Keratinocyte (primary cell): ENCODE results near the gene TSPAN2. TPM values are rescaled to one million over a fixed set of nuclear protein-coding genes. Genes with fewer than 3 reads are reported as not detected.

ENCODE experiments used
- DNase-seq: peaks from one replicate; pipeline ENCODE4 v3.0.0-alpha.2; 2011; ENCODE audit warnings: low read depth, missing footprints, low spot score
- FAIRE-seq: peaks from 2 replicates; lab custom pipeline; 2011; peaks lifted over from hg19 to GRCh38; lab: Jason Lieb, UNC
- H2AFZ ChIP-seq: 2 replicates; pipeline ENCODE4 v1.6.0; 2012; ENCODE audit warnings: low read length, control low read depth, inconsistent platforms; ENCODE audit not compliant: control insufficient read depth
- H3K27ac ChIP-seq: 2 replicates; pipeline ENCODE4 v1.5.1; 2011; ENCODE audit warnings: low read length; ENCODE audit not compliant: control insufficient read depth, insufficient read depth
- H3K27me3 ChIP-seq: 3 replicates; pipeline ENCODE4 v1.6.0; 2011; ENCODE audit warnings: low read length; ENCODE audit not compliant: control insufficient read depth, insufficient read depth; ENCODE audit errors: extremely low read depth
- H3K36me3 ChIP-seq, 2 experiments: 2 replicates in 1 of 2; 3 replicates in 1 of 2; pipeline ENCODE4 v1.5.1; 2011; ENCODE audit warnings: low read length in 2 of 2, mild to moderate bottlenecking in 1 of 2; ENCODE audit not compliant: control insufficient read depth in 2 of 2, insufficient read depth in 2 of 2; ENCODE audit errors: extremely low read depth in 1 of 2
- H3K4me1 ChIP-seq: 3 replicates; pipeline ENCODE4 v1.5.1; 2011; ENCODE audit warnings: low read length; ENCODE audit not compliant: control insufficient read depth, insufficient read depth; ENCODE audit errors: extremely low read depth
- H3K4me2 ChIP-seq: 3 replicates; pipeline ENCODE4 v1.6.0; 2011; ENCODE audit warnings: low read depth, low read length; ENCODE audit not compliant: control insufficient read depth, insufficient read depth; ENCODE audit errors: extremely low read depth
- H3K4me3 ChIP-seq, 3 experiments: fragments of 200-600 bp in 1 of 3; sonication (generic) in 1 of 3; 2 replicates in 2 of 3; 3 replicates in 1 of 3; pipeline ENCODE4 v1.5.1; 2011 to 2016; ENCODE audit warnings: low read length in 3 of 3, mild to moderate bottlenecking in 3 of 3, control low read depth in 2 of 3, inconsistent platforms in 1 of 3, low read depth in 1 of 3, mixed read lengths in 1 of 3, mixed run types in 1 of 3, moderate library complexity in 1 of 3; ENCODE audit not compliant: control insufficient read depth in 2 of 3, insufficient read depth in 2 of 3; ENCODE audit errors: extremely low read depth in 1 of 3
- H3K79me2 ChIP-seq: 2 replicates; pipeline ENCODE4 v1.6.0; 2012; ENCODE audit warnings: low read length; ENCODE audit not compliant: control insufficient read depth, insufficient read depth
- H3K9ac ChIP-seq: 3 replicates; pipeline ENCODE4 v1.6.0; 2011; ENCODE audit warnings: low read length; ENCODE audit not compliant: control insufficient read depth, insufficient read depth; ENCODE audit errors: extremely low read depth
- H3K9me1 ChIP-seq: 3 replicates; pipeline ENCODE4 v1.6.0; 2011; ENCODE audit warnings: low read length; ENCODE audit not compliant: control insufficient read depth, insufficient read depth; ENCODE audit errors: extremely low read depth
- H3K9me3 ChIP-seq: 2 replicates; pipeline ENCODE4 v1.5.1; 2012; ENCODE audit warnings: low read depth, low read length; ENCODE audit not compliant: control insufficient read depth
- H4K20me1 ChIP-seq: 3 replicates; pipeline ENCODE4 v1.6.0; 2011; ENCODE audit warnings: low read length; ENCODE audit not compliant: control insufficient read depth, insufficient read depth; ENCODE audit errors: extremely low read depth
- CTCF ChIP-seq, 3 experiments: IDR thresholded peaks in 1 of 3; conservative IDR thresholded peaks in 1 of 3; optimal IDR thresholded peaks in 1 of 3; 2 replicates in 2 of 3; 3 replicates in 1 of 3; pipeline versions ENCODE3 to v1.5.1; 2011; ENCODE audit warnings: low read length in 3 of 3, mild to moderate bottlenecking in 3 of 3, moderate library complexity in 2 of 3, control low read depth in 1 of 3, inconsistent platforms in 1 of 3; ENCODE audit not compliant: insufficient read depth in 2 of 3; ENCODE audit errors: extremely low read depth in 1 of 3
- EZH2 ChIP-seq: IDR thresholded peaks from one replicate; pipeline ENCODE4 v1.6.1; 2012; ENCODE audit warnings: inconsistent platforms, mild to moderate bottlenecking, low read length, moderate library complexity
- dilution Hi-C: fragments of 300-500 bp; cut with MboI; formaldehyde crosslinking; loops from one replicate; pipeline ENCODE4 v1.7.0; 2020; ENCODE audit warnings: low sequenced_read_pairs; ENCODE audit not compliant: extremely low pct_ligation_motif_present
- polyA plus RNA-seq, 5 experiments: library from polyadenylated mRNA; depleted of rRNA in 3 of 5; stranded (reverse) in 3 of 5; stranded (forward) in 1 of 5; unstranded in 1 of 5; fragments of >200 nt; gene quantifications; 1 replicate in 1 of 5; 2 replicates in 3 of 5; 3 replicates in 1 of 5; pipeline versions ENCODE4 v1.2.1 to v1.2.3, GENCODE V29; 2011 to 2012; ENCODE audit warnings: missing spikeins in 2 of 5, low read depth in 1 of 5, low replicate concordance in 1 of 5

TSPAN2 gene
- polyA plus RNA-seq, 1 donor (not counting 4 experiments of a cell fraction or from before 2014, with no cell fraction given): 0.37 TPM

GRCh38 chr1:115138271-115138670 is 49.0 kb upstream of the TSPAN2 start:
- peaks cover 45% of the 10 kb centered on the region for H3K4me1 ChIP-seq

GRCh38 chr1:115137191-115137590 is 47.9 kb upstream of the TSPAN2 start:
- H3K9me1 ChIP-seq: no peaks in the 10 kb centered on the region
- H2AFZ ChIP-seq: no peak overlapping the region
- DNase-seq: no peak
- dilution Hi-C loops: loop anchor here (10.0 to 25.0 kb wide), 2 partner anchors 325 to 458 kb away; no protein-coding TSS in a partner anchor
- no peak overlapping the region for H3K4me3 ChIP-seq
- no peak overlapping the region for H3K27ac ChIP-seq
- no peak for FAIRE-seq
- no peak overlapping the region for H3K4me2 ChIP-seq
- H3K9me3 ChIP-seq: no peaks in the 10 kb centered on the region
- H3K4me1 ChIP-seq: peaks cover 46% of the 10 kb centered on the region
- no peaks in the 10 kb centered on the region for H3K79me2 ChIP-seq
- H3K36me3 ChIP-seq: no peaks in the 10 kb centered on the region
- no peaks in the 10 kb centered on the region for H4K20me1 ChIP-seq
- H3K27me3 ChIP-seq: no peaks in the 10 kb centered on the region
- H3K9ac ChIP-seq: no peak overlapping the region
- TF ChIP-seq EZH2 (no peak), CTCF (optimal IDR thresholded peaks at IDR 0.05 in 1 of 3, IDR thresholded peaks at IDR 0.05 in 1 of 3, conservative IDR thresholded peaks at IDR 0.05 in 1 of 3; ENCODE audit: extremely low read depth in 1 of 3, insufficient read depth in 2 of 3, low read length in 3 of 3) (no peak)

More at GRCh38 chr1:115138271-115138670, 49.0 kb upstream of the TSPAN2 start:
- Histone ChIP-seq H3K79me2 (no peaks in the 10 kb centered on the region), H3K9me3 (no peaks in the 10 kb centered on the region), H3K9ac (no peak overlapping the region), H4K20me1 (no peaks in the 10 kb centered on the region), H3K4me3 (no peak overlapping the region), H2AFZ (no peak overlapping the region), H3K4me2 (no peak overlapping the region), H3K27me3 (no peaks in the 10 kb centered on the region), H3K36me3 (no peaks in the 10 kb centered on the region), H3K27ac (no peak overlapping the region), H3K9me1 (no peaks in the 10 kb centered on the region)
- TF ChIP-seq CTCF (optimal IDR thresholded peaks at IDR 0.05 in 1 of 3, IDR thresholded peaks at IDR 0.05 in 1 of 3, conservative IDR thresholded peaks at IDR 0.05 in 1 of 3; ENCODE audit: extremely low read depth in 1 of 3, insufficient read depth in 2 of 3, low read length in 3 of 3) (no peak), EZH2 (no peak)
- FAIRE-seq (no peak), DNase-seq (no peak)
- dilution Hi-C loops: loop anchor here (10.0 to 25.0 kb wide), 2 partner anchors 324 to 457 kb away; no protein-coding TSS in a partner anchor
